Tibial artery (tissue), 4 donors: ENCODE results near the gene PXYLP1.

ENCODE experiments used
- DNase-seq, 2 donors: peaks; one replicate each; pipeline ENCODE4 v3.0.0-alpha.2; 2019
- H3K27ac ChIP-seq, 2 donors: fragments of 200-600 bp; sonication (generic) in 1 of 2; 1 replicate in 1 of 2; 2 replicates in 1 of 2; pipeline ENCODE4 v1.5.1; 2018 to 2019; ENCODE audit warnings: mild to moderate bottlenecking in 1 of 2
- H3K27me3 ChIP-seq, 2 donors: fragments of 200-600 bp; sonication (generic) in 1 of 2; one replicate each; pipeline versions ENCODE4 v1.5.1 to v1.6.0; 2016 to 2019
- H3K36me3 ChIP-seq, 3 donors: fragments of 200-600 bp; sonication (generic) in 2 of 3; one replicate each; pipeline ENCODE4 v1.5.1; 2016 to 2019; ENCODE audit warnings: mild to moderate bottlenecking in 2 of 3
- H3K4me1 ChIP-seq, 4 donors: fragments of 200-600 bp; sonication (generic) in 2 of 4; 1 replicate in 3 of 4; 2 replicates in 1 of 4; pipeline ENCODE4 v1.5.1; 2016 to 2019
- H3K4me3 ChIP-seq, 2 donors: fragments of 200-600 bp; sonication (generic) in 1 of 2; 1 replicate in 1 of 2; 2 replicates in 1 of 2; pipeline ENCODE4 v1.5.1; 2018 to 2019; ENCODE audit warnings: mild to moderate bottlenecking in 2 of 2
- H3K9me3 ChIP-seq, 3 donors: fragments of 200-600 bp; sonication (generic) in 1 of 3; one replicate each; pipeline ENCODE4 v1.5.1; 2016 to 2019
- CTCF ChIP-seq, 2 experiments: fragments of 200-600 bp in 1 of 2; fragments of 450-650 bp in 1 of 2; IDR thresholded peaks; one replicate each; pipeline ENCODE4 v1.5.1; 2017 to 2019; ENCODE audit warnings: antibody characterized with exemption in 2 of 2, mild to moderate bottlenecking in 1 of 2, moderate library complexity in 1 of 2
- intact Hi-C: fragments of 100-400 bp; cut with DNase I; formaldehyde crosslinking; loops from one replicate; pipeline ENCODE4 v1.15.0; 2023; ENCODE audit warnings: low total_unique reads

The PXYLP1 gene

GRCh38 chr3:141248064-141248463, 16.4 kb downstream of the PXYLP1 start:
- H3K9me3 ChIP-seq, result no peaks in the 10 kb centered on the region
- no peaks in the 10 kb centered on the region for H3K27me3 ChIP-seq
- no peak overlapping the region for H3K27ac ChIP-seq
- no peak overlapping the region for H3K4me3 ChIP-seq
- DNase-seq, result no peak
- H3K4me1 ChIP-seq, result peaks cover 0 to 7% (median 5%) of the 10 kb centered on the region in 4 donors
- intact Hi-C loops, result no loop called here
- H3K36me3 ChIP-seq, result peaks cover 0 to 3% (median 0%) of the 10 kb centered on the region in 3 donors
- TF ChIP-seq CTCF (IDR thresholded peaks at IDR 0.05), result no peak

- intact Hi-C loops, result no loop called here
- Histone ChIP-seq H3K4me1 (no peaks in the 10 kb centered on the region), H3K9me3 (no peaks in the 10 kb centered on the region), H3K4me3 (no peak overlapping the region), H3K36me3 (no peaks in the 10 kb centered on the region), H3K27me3 (no peaks in the 10 kb centered on the region), H3K27ac (no peak overlapping the region)
- TF ChIP-seq CTCF (IDR thresholded peaks at IDR 0.05), result no peak
- DNase-seq, result no peak
Observed at GRCh38 chr3:141249041-141249440, 17.4 kb downstream of the PXYLP1 start.

- TF ChIP-seq CTCF (IDR thresholded peaks at IDR 0.05), result no peak
- no peak for DNase-seq
- intact Hi-C loops, result no loop called here
- no peak overlapping the region for H3K27ac ChIP-seq
- H3K9me3 ChIP-seq, result no peaks in the 10 kb centered on the region
- H3K27me3 ChIP-seq, result no peaks in the 10 kb centered on the region
- H3K4me3 ChIP-seq, result no peak overlapping the region
- no peaks in the 10 kb centered on the region for H3K36me3 ChIP-seq
- H3K4me1 ChIP-seq, result peaks cover 0 to 6% (median 0%) of the 10 kb centered on the region in 4 donors
Observed at GRCh38 chr3:141250342-141250741, 18.7 kb downstream of the PXYLP1 start.

GRCh38 chr3:141250828-141251227, 19.2 kb downstream of the PXYLP1 start:
- no peak for DNase-seq
- Histone ChIP-seq H3K27me3 (no peaks in the 10 kb centered on the region), H3K36me3 (no peaks in the 10 kb centered on the region), H3K9me3 (no peaks in the 10 kb centered on the region), H3K4me3 (no peak overlapping the region), H3K27ac (no peak overlapping the region), H3K4me1 (peaks cover 0 to 11% (median 0%) of the 10 kb centered on the region in 4 donors)
- intact Hi-C loops, result no loop called here
- TF ChIP-seq CTCF (IDR thresholded peaks at IDR 0.05), result no peak

GRCh38 chr3:141253326-141253725, 21.7 kb downstream of the PXYLP1 start:
- DNase-seq, result no peak
- Histone ChIP-seq H3K9me3 (no peaks in the 10 kb centered on the region), H3K27me3 (no peaks in the 10 kb centered on the region), H3K4me1 (peaks cover 0 to 12% (median 0%) of the 10 kb centered on the region in 4 donors), H3K4me3 (no peak overlapping the region), H3K36me3 (no peaks in the 10 kb centered on the region), H3K27ac (no peak overlapping the region)
- intact Hi-C loops, result no loop called here
- no peak for TF ChIP-seq CTCF (IDR thresholded peaks at IDR 0.05)

GRCh38 chr3:141253811-141254210, 22.2 kb downstream of the PXYLP1 start:
- Histone ChIP-seq H3K27me3 (no peaks in the 10 kb centered on the region), H3K36me3 (no peaks in the 10 kb centered on the region), H3K9me3 (no peaks in the 10 kb centered on the region), H3K27ac (no peak overlapping the region), H3K4me1 (peaks cover 0 to 12% (median 0%) of the 10 kb centered on the region in 4 donors), H3K4me3 (no peak overlapping the region)
- TF ChIP-seq CTCF (IDR thresholded peaks at IDR 0.05), result no peak
- intact Hi-C loops, result no loop called here
- peak in 1 of 2 donors; percentile 19 for DNase-seq
